ENCODE measurements around the gene MOCS1.
"Not testable (repeated sequence)": the region's sequence is repeated elsewhere in the genome, so short reads cannot be mapped to it uniquely, and the experiment has no call there.

The MOCS1 gene

GRCh38 chr6:39934131-39934757, at the start of gene MOCS1:
Gene MOCS1, minus strand, starts transcription at chr6:39934462. Its CDS starts 45 bp downstream, at chr6:39934417.
- peak in 2 of 4 experiments; percentile 6 to 35 for DNase-seq

- DNase-seq, result no peak
Measured at GRCh38 chr6:39984051-39984450, 49.8 kb upstream of the MOCS1 start.

GRCh38 chr6:39983193-39983592, 48.9 kb upstream of the MOCS1 start:
- DNase-seq, result no peak

- no peak for DNase-seq
Measured at GRCh38 chr6:39982720-39983119, 48.5 kb upstream of the MOCS1 start.

GRCh38 chr6:39980839-39981580, 46.7 kb upstream of the MOCS1 start:
- DNase-seq, result no peak

- DNase-seq, result no peak
Measured at GRCh38 chr6:39979461-39980328, 45.4 kb upstream of the MOCS1 start.

GRCh38 chr6:39978240-39978639, 44.0 kb upstream of the MOCS1 start:
- DNase-seq, result no peak

GRCh38 chr6:39973661-39974060, 39.4 kb upstream of the MOCS1 start:
- DNase-seq, result no peak

GRCh38 chr6:39972717-39973116, 38.5 kb upstream of the MOCS1 start:
- DNase-seq, result not testable (repeated sequence)

- not testable (repeated sequence) for DNase-seq
Measured at GRCh38 chr6:39971131-39971530, 36.9 kb upstream of the MOCS1 start.

GRCh38 chr6:39965751-39966150, 31.5 kb upstream of the MOCS1 start:
- no peak for DNase-seq

- no peak for DNase-seq
Measured at GRCh38 chr6:39964530-39964929, 30.3 kb upstream of the MOCS1 start.

- DNase-seq, result no peak
Measured at GRCh38 chr6:39964094-39964493, 29.8 kb upstream of the MOCS1 start.

GRCh38 chr6:39962831-39963230, 28.6 kb upstream of the MOCS1 start:
- DNase-seq, result no peak

GRCh38 chr6:39961178-39961577, 26.9 kb upstream of the MOCS1 start:
- no peak for DNase-seq

GRCh38 chr6:39958947-39959346, 24.7 kb upstream of the MOCS1 start:
- DNase-seq, result no peak

GRCh38 chr6:39956936-39957335, 22.7 kb upstream of the MOCS1 start:
- DNase-seq, result no peak

GRCh38 chr6:39953076-39953618, 18.9 kb upstream of the MOCS1 start:
- no peak for DNase-seq

- no peak for DNase-seq
Measured at GRCh38 chr6:39952167-39952566, 17.9 kb upstream of the MOCS1 start.

- no peak for DNase-seq
Measured at GRCh38 chr6:39951716-39952115, 17.5 kb upstream of the MOCS1 start.

GRCh38 chr6:39951191-39951590, 16.9 kb upstream of the MOCS1 start:
- no peak for DNase-seq

- DNase-seq, result no peak
Measured at GRCh38 chr6:39950125-39950720, 16.0 kb upstream of the MOCS1 start.

Measured in activated naive CD4-positive, alpha-beta T cell (primary cell).